ENCODE data around the gene GPR37L1.

DNA sequence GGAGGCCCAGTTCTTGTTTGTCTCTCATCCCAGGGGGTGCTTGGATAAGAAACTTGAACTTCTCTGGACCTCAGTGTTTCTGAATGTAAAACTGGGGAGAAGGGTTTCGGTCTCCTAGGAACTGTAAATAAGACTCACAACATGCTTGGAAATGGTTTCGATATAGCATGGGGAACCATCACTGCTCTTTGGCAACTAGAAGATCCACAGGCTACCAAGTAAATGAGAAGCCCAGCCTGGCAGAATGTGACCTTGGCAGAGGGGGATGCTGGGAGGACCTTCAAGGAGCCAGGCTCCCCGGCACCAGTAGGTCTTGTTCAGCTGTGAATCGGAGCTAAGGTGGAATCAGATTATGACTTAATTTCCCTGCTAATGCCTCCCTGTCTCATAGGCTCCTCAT, 18.1 kb downstream of the GPR37L1 start:
- TF ChIP-seq KDM1A (IDR thresholded peaks at IDR 0.05; ENCODE audit: borderline replicate concordance): no peak
- TF ChIP-seq POLR2A (IDR thresholded peaks at IDR 0.05; ENCODE audit: low read depth, low read length): no peak
- no peak for TF ChIP-seq CTCF (IDR thresholded peaks at IDR 0.05 in 2 of 3, conservative IDR thresholded peaks at IDR 0.05 in 1 of 3; ENCODE audit: control insufficient read depth in 2 of 3, extremely low read depth in 1 of 3, insufficient read depth in 1 of 3, low read depth in 3 of 3, low read length in 3 of 3)
- TF ChIP-seq POLR2AphosphoS5 (IDR thresholded peaks at IDR 0.05; ENCODE audit: low read length): no peak
- no peak for TF ChIP-seq MXI1 (IDR thresholded peaks at IDR 0.05; ENCODE audit: low read depth, low read length)
- TF ChIP-seq MAX (IDR thresholded peaks at IDR 0.05; ENCODE audit: low read depth, low read length): no peak
- TF ChIP-seq, protein P1, sequence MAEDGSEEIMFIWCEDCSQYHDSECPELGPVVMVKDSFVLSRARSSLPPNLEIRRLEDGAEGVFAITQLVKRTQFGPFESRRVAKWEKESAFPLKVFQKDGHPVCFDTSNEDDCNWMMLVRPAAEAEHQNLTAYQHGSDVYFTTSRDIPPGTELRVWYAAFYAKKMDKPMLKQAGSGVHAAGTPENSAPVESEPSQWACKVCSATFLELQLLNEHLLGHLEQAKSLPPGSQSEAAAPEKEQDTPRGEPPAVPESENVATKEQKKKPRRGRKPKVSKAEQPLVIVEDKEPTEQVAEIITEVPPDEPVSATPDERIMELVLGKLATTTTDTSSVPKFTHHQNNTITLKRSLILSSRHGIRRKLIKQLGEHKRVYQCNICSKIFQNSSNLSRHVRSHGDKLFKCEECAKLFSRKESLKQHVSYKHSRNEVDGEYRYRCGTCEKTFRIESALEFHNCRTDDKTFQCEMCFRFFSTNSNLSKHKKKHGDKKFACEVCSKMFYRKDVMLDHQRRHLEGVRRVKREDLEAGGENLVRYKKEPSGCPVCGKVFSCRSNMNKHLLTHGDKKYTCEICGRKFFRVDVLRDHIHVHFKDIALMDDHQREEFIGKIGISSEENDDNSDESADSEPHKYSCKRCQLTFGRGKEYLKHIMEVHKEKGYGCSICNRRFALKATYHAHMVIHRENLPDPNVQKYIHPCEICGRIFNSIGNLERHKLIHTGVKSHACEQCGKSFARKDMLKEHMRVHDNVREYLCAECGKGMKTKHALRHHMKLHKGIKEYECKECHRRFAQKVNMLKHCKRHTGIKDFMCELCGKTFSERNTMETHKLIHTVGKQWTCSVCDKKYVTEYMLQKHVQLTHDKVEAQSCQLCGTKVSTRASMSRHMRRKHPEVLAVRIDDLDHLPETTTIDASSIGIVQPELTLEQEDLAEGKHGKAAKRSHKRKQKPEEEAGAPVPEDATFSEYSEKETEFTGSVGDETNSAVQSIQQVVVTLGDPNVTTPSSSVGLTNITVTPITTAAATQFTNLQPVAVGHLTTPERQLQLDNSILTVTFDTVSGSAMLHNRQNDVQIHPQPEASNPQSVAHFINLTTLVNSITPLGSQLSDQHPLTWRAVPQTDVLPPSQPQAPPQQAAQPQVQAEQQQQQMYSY (CRISPR knock-in tag; IDR thresholded peaks at IDR 0.05): no peak
- TF ChIP-seq EP300 (IDR thresholded peaks at IDR 0.05; ENCODE audit: borderline replicate concordance in 1 of 2, control insufficient read depth in 1 of 2, low read depth in 2 of 2, low read length in 2 of 2): no peak
